Measurements from ENCODE around the gene SULF2. TPM values are rescaled to one million over a fixed set of nuclear protein-coding genes. Genes with fewer than 3 reads are reported as not detected.
A peak's percentile ranks its signal among the peaks of the same experiment; 100 is the strongest.

Gene SULF2
- total RNA-seq, 1 experiment from 2014 or later = 82.2 TPM

- peak overlapping the region; percentile 46 for H3K27ac Mint-ChIP-seq (ENCODE audit: low read depth, unreplicated experiment)
- ChIA-PET CTCF (interaction anchor here (0.6 to 6.7 kb wide), 37 partner anchors 10 to 1086 kb away, joined by 3 to 103 read pairs (median 4); no protein-coding TSS in a partner anchor), POLR2A (interaction anchor here (0.6 to 1.8 kb wide), 3 partner anchors 232 to 958 kb away, joined by 3 to 7 read pairs (median 3); no protein-coding TSS in a partner anchor)
- peaks cover 84% of the 10 kb centered on the region for H3K36me3 Mint-ChIP-seq (ENCODE audit: insufficient read depth, unreplicated experiment)
- H3K9me3 Mint-ChIP-seq (ENCODE audit: unreplicated experiment) = no peaks in the 10 kb centered on the region
- no TSS peak for BruUV-seq (replicated peaks)
- peak; percentile 81 for DNase-seq (ENCODE audit: unreplicated experiment)
- TF ChIP-seq CTCF (IDR thresholded peaks at IDR 0.05; ENCODE audit: unreplicated experiment) = peak; percentile 90
- H3K4me3 Mint-ChIP-seq (ENCODE audit: unreplicated experiment) = no peak overlapping the region
- intact Hi-C loops (cut with micrococcal nuclease) = loop anchor here (1.0 to 5.0 kb wide), 3 partner anchors 467 to 958 kb away; no protein-coding TSS in a partner anchor
- H3K4me1 Mint-ChIP-seq (ENCODE audit: insufficient read depth, unreplicated experiment) = peaks cover 14% of the 10 kb centered on the region
- H3K27me3 Mint-ChIP-seq (ENCODE audit: insufficient read depth, unreplicated experiment) = no peaks in the 10 kb centered on the region
These were observed 121.8 kb downstream of the SULF2 start for GRCh38 chr20:47663354-47664067.

- POLR2A ChIA-PET = interaction anchor here (0.5 to 1.7 kb wide), 4 partner anchors 9 to 210 kb away, joined by 3 to 9 read pairs (median 4); no protein-coding TSS in a partner anchor
- DNase-seq (ENCODE audit: unreplicated experiment) = no peak
- Mint-ChIP-seq H3K27me3 (ENCODE audit: insufficient read depth, unreplicated experiment) (no peaks in the 10 kb centered on the region), H3K36me3 (ENCODE audit: insufficient read depth, unreplicated experiment) (peaks cover 88% of the 10 kb centered on the region), H3K27ac (ENCODE audit: low read depth, unreplicated experiment) (peak overlapping the region; percentile 46), H3K9me3 (ENCODE audit: unreplicated experiment) (no peaks in the 10 kb centered on the region), H3K4me3 (ENCODE audit: unreplicated experiment) (no peak overlapping the region), H3K4me1 (ENCODE audit: insufficient read depth, unreplicated experiment) (peaks cover 14% of the 10 kb centered on the region)
- no TSS peak for BruUV-seq (replicated peaks)
- TF ChIP-seq CTCF (IDR thresholded peaks at IDR 0.05; ENCODE audit: unreplicated experiment) = no peak
- CTCF ChIA-PET = interaction anchor here (0.6 to 6.7 kb wide), 16 partner anchors 10 to 1242 kb away, joined by 3 to 103 read pairs (median 4); no protein-coding TSS in a partner anchor
- intact Hi-C loops (cut with micrococcal nuclease) = loop anchor here (1.0 to 5.0 kb wide), 2 partner anchors 635 to 959 kb away; no protein-coding TSS in a partner anchor
These were observed 122.6 kb downstream of the SULF2 start for GRCh38 chr20:47662483-47663353.

- H3K27ac Mint-ChIP-seq (ENCODE audit: low read depth, unreplicated experiment) = no peak overlapping the region
- DNase-seq (ENCODE audit: unreplicated experiment) = no peak
- no peaks in the 10 kb centered on the region for H3K27me3 Mint-ChIP-seq (ENCODE audit: insufficient read depth, unreplicated experiment)
- H3K36me3 Mint-ChIP-seq (ENCODE audit: insufficient read depth, unreplicated experiment) = peaks cover 88% of the 10 kb centered on the region
- ChIA-PET POLR2A (interaction anchor here (1.2 to 1.7 kb wide), 3 partner anchors 8 to 209 kb away, joined by 3 to 9 read pairs (median 3); no protein-coding TSS in a partner anchor), CTCF (interaction anchor here (0.6 to 6.7 kb wide), 8 partner anchors 12 to 1243 kb away, joined by 3 to 103 read pairs (median 3); no protein-coding TSS in a partner anchor)
- no TSS peak for BruUV-seq (replicated peaks)
- intact Hi-C loops (cut with micrococcal nuclease) = loop anchor here (5.0 kb wide), 1 partner anchor 636 kb away; no protein-coding TSS in a partner anchor
- TF ChIP-seq CTCF (IDR thresholded peaks at IDR 0.05; ENCODE audit: unreplicated experiment) = no peak
- H3K4me3 Mint-ChIP-seq (ENCODE audit: unreplicated experiment) = no peak overlapping the region
- H3K9me3 Mint-ChIP-seq (ENCODE audit: unreplicated experiment) = no peaks in the 10 kb centered on the region
- H3K4me1 Mint-ChIP-seq (ENCODE audit: insufficient read depth, unreplicated experiment) = peaks cover 14% of the 10 kb centered on the region
These were observed 123.6 kb downstream of the SULF2 start for GRCh38 chr20:47661714-47662113.
